ENCODE data around the gene ZNF593. TPM values are rescaled to one million over a fixed set of nuclear protein-coding genes. Genes with fewer than 3 reads are reported as not detected.

The ZNF593 gene
- total and polyA plus RNA-seq, 9 of the 15 experiments (the other 6 are each of a cell fraction or from before 2014, with no cell fraction given) = 9.8 to 334 (median 48.2) TPM

DNA sequence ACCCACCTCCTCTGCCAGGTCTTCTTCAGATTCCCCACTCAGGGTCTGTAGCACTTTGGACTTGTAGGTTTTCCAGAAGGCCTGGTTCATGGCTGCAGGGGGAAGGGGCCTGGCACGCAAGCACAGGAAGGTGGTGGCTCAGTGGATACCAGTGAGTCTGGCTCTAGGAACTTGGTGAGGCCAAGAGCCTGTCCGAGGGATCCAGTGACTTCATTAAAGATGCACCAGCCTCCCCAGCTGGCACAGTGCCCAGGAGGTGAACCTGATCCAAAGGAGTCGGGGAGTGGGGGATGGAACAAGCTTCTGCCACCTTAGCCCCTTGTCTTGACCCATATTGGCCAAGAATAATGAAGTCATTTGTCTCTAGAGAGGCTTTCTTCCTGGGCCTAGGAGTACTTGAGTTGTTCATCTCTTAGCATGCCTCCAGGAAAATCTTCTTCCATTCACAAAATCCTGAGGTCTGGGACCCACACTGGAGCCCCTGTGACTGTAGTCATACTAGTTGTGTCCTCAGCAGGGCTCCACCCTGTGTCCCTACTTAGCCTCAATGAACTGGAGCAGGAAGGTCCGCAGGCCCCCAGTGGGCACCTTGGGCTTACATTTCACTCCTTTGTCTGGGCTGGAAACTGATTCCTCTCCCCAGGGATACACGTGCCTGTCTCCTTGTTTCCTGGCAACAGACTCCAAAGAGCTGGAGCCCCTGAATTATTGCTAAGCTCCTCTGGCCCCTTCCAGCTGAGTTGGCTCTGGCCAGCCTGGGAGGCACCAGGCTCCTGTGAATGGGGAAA is 1.1 kb upstream of the ZNF593 start, which contains the start of gene C1orf232 (continued):
- TF ChIP-seq PML (IDR thresholded peaks at IDR 0.05; ENCODE audit: low read length) = 0 out of 2 replicates have a peak, but pooled peaks have one; percentile 31
- TF ChIP-seq ARID1B (IDR thresholded peaks at IDR 0.05) = no peak

- no TSS peak for BruUV-seq (replicated peaks)
- ChIA-PET CTCF (ENCODE audit: low intra/inter-chr PET ratio) (interaction anchor here (0.7 to 1.9 kb wide), 4 partner anchors 31 to 153 kb away, joined by 3 to 8 read pairs (median 3); no protein-coding TSS in a partner anchor), POLR2A (interaction anchor here (0.6 to 1.6 kb wide), 13 partner anchors 9 to 380 kb away, joined by 3 to 12 read pairs (median 3); partner anchors contain the start of genes CATSPER4, CEP85 and SH3BGRL3)
- H3K27ac ChIP-seq (ENCODE audit: extremely low read depth, low read depth, low read length) = peak overlapping the region; percentile 19; the same call in 1 of the 3 replicates
- in situ Hi-C loops (cut with MboI) (no loop called here), intact Hi-C loops (cut with micrococcal nuclease) (loop anchor here (2.0 kb wide), 2 partner anchors 32 to 66 kb away; partner anchors contain the start of gene CEP85)
- H3K79me2 ChIP-seq (ENCODE audit: control insufficient read depth, insufficient read depth, low read length) = peaks cover 21% of the 10 kb centered on the region
- peak overlapping the region; percentile 89 for H3K4me3 ChIP-seq
- FAIRE-seq (no peak), ATAC-seq (no peak), DNase-seq (ENCODE audit: extremely low read depth in 1 of 4, low spot score in 3 of 4) (peak in 1 of 4 experiments; percentile 8)
- peak overlapping the region; percentile 88 to 98; a peak in 3 of 4 replicates for H3K9ac ChIP-seq (ENCODE audit: insufficient read depth in 1 of 2, low read depth in 2 of 2, low read length in 2 of 2)
- H3K36me3 ChIP-seq (ENCODE audit: control insufficient read depth, insufficient read depth, low read length) = peaks cover 17% of the 10 kb centered on the region; the same call in 1 of the 3 replicates
- peak overlapping the region; percentile 90 for H2AFZ ChIP-seq (ENCODE audit: low read depth, low read length)
- TF ChIP-seq XRCC3 (IDR thresholded peaks at IDR 0.05) (no peak), NEUROD1 (IDR thresholded peaks at IDR 0.05; ENCODE audit: borderline replicate concordance, low read depth, low read length, partially characterized antibody) (no peak), GTF2E2 (tag; IDR thresholded peaks at IDR 0.05) (peak; percentile 64; the same call in 1 of the 2 replicates), ARHGAP35 (IDR thresholded peaks at IDR 0.05; ENCODE audit: partially characterized antibody) (no peak), TBP (optimal IDR thresholded peaks at IDR 0.05; ENCODE audit: low read depth, low read length) (peak; percentile 26), ZNF12 (CRISPR knock-in tag; IDR thresholded peaks at IDR 0.05) (0 out of 2 replicates have a peak, but pooled peaks have one; percentile 63), ARNT (IDR thresholded peaks at IDR 0.05) (no peak)
- TF ChIP-seq, protein P1, sequence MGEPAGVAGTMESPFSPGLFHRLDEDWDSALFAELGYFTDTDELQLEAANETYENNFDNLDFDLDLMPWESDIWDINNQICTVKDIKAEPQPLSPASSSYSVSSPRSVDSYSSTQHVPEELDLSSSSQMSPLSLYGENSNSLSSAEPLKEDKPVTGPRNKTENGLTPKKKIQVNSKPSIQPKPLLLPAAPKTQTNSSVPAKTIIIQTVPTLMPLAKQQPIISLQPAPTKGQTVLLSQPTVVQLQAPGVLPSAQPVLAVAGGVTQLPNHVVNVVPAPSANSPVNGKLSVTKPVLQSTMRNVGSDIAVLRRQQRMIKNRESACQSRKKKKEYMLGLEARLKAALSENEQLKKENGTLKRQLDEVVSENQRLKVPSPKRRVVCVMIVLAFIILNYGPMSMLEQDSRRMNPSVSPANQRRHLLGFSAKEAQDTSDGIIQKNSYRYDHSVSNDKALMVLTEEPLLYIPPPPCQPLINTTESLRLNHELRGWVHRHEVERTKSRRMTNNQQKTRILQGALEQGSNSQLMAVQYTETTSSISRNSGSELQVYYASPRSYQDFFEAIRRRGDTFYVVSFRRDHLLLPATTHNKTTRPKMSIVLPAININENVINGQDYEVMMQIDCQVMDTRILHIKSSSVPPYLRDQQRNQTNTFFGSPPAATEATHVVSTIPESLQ (CRISPR knock-in tag; IDR thresholded peaks at IDR 0.05) = 0 out of 2 replicates have a peak, but pooled peaks have one; percentile 48
- TF ChIP-seq, protein P2, sequence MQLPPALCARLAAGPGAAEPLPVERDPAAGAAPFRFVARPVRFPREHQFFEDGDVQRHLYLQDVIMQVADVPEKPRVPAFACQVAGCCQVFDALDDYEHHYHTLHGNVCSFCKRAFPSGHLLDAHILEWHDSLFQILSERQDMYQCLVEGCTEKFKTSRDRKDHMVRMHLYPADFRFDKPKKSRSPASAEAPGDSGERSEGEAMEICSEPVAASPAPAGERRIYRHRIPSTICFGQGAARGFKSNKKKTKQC (CRISPR knock-in tag; IDR thresholded peaks at IDR 0.05) = peak; percentile 38; the same call in 1 of the 2 replicates
- no peaks in the 10 kb centered on the region for H3K9me3 ChIP-seq (replicated peaks; ENCODE audit: control insufficient read depth, insufficient read depth, low read depth, low read length)
- peak overlapping the region; percentile 96 for H3K4me2 ChIP-seq (ENCODE audit: insufficient read depth, low read length)
- H3K27me3 ChIP-seq (ENCODE audit: control insufficient read depth in 2 of 2, insufficient read depth in 2 of 2, low read length in 2 of 2) = no peaks in the 10 kb centered on the region
- H4K20me1 ChIP-seq (replicated peaks; ENCODE audit: control insufficient read depth, insufficient read depth, low read length) = no peaks in the 10 kb centered on the region
- H3K9me1 ChIP-seq (ENCODE audit: control insufficient read depth, insufficient read depth, low read length) = peaks cover 4% of the 10 kb centered on the region
- 37% methylated on average over 4 of the region's 4 CpGs for WGBS (ENCODE audit: insufficient coverage, low coverage, missing lambda C conversion rate)
- H3K4me1 ChIP-seq (replicated peaks in 1 of 2; ENCODE audit: control insufficient read depth in 2 of 2, insufficient read depth in 2 of 2, low read length in 2 of 2) = peaks cover 22 to 43% of the 10 kb centered on the region in 2 experiments
Observed at GRCh38 chr1:26169198-26169554, 532 bp upstream of the ZNF593 start.
